Measurements from ENCODE around the gene DYRK3. TPM values are rescaled to one million over a fixed set of nuclear protein-coding genes. Genes with fewer than 3 reads are reported as not detected.

DYRK3 gene
- total RNA-seq, 1 donor from 2014 or later = 6.4 TPM

GRCh38 chr1:206658264-206658980, 23.1 kb downstream of the DYRK3 start:
- H3K27me3 ChIP-seq (ENCODE audit: low read depth) = no peaks in the 10 kb centered on the region
- peak; percentile 58 to 80 for ATAC-seq
- H3K4me1 ChIP-seq = peaks cover 25% of the 10 kb centered on the region
- H3K4me3 ChIP-seq = no peak overlapping the region
- no peaks in the 10 kb centered on the region for H3K9me3 ChIP-seq
- TF ChIP-seq CTCF (IDR thresholded peaks at IDR 0.05) = peak; percentile 76
- H3K27ac ChIP-seq = no peak overlapping the region
- intact Hi-C loops (cut with DNase I) = no loop called here
- peak; percentile 71 for DNase-seq
- no peaks in the 10 kb centered on the region for H3K36me3 ChIP-seq

- H3K9me3 ChIP-seq = no peaks in the 10 kb centered on the region
- no peak overlapping the region for H3K4me3 ChIP-seq
- no peaks in the 10 kb centered on the region for H3K36me3 ChIP-seq
- H3K27ac ChIP-seq = no peak overlapping the region
- TF ChIP-seq CTCF (IDR thresholded peaks at IDR 0.05) = no peak
- ATAC-seq (no peak), DNase-seq (no peak)
- intact Hi-C loops (cut with DNase I) = no loop called here
- no peaks in the 10 kb centered on the region for H3K27me3 ChIP-seq (ENCODE audit: low read depth)
- peaks cover 30% of the 10 kb centered on the region for H3K4me1 ChIP-seq
Observed at GRCh38 chr1:206658981-206659273, 23.6 kb downstream of the DYRK3 start.

- DNase-seq (no peak), ATAC-seq (no peak)
- Histone ChIP-seq H3K36me3 (no peaks in the 10 kb centered on the region), H3K9me3 (no peaks in the 10 kb centered on the region), H3K27me3 (ENCODE audit: low read depth) (no peaks in the 10 kb centered on the region), H3K4me1 (peaks cover 36% of the 10 kb centered on the region), H3K4me3 (no peak overlapping the region), H3K27ac (no peak overlapping the region)
- intact Hi-C loops (cut with DNase I) = no loop called here
- no peak for TF ChIP-seq CTCF (IDR thresholded peaks at IDR 0.05)
Observed at GRCh38 chr1:206660136-206660535, 24.8 kb downstream of the DYRK3 start.

GRCh38 chr1:206661161-206661820, 26.0 kb downstream of the DYRK3 start:
- Histone ChIP-seq H3K27ac (no peak overlapping the region), H3K4me1 (peaks cover 36% of the 10 kb centered on the region), H3K4me3 (no peak overlapping the region), H3K36me3 (no peaks in the 10 kb centered on the region), H3K9me3 (no peaks in the 10 kb centered on the region), H3K27me3 (ENCODE audit: low read depth) (no peaks in the 10 kb centered on the region)
- DNase-seq (no peak), ATAC-seq (no peak)
- no peak for TF ChIP-seq CTCF (IDR thresholded peaks at IDR 0.05)
- intact Hi-C loops (cut with DNase I) = no loop called here

- TF ChIP-seq CTCF (IDR thresholded peaks at IDR 0.05) = no peak
- Histone ChIP-seq H3K27me3 (ENCODE audit: low read depth) (no peaks in the 10 kb centered on the region), H3K27ac (no peak overlapping the region), H3K9me3 (no peaks in the 10 kb centered on the region), H3K4me3 (no peak overlapping the region), H3K36me3 (no peaks in the 10 kb centered on the region), H3K4me1 (peaks cover 36% of the 10 kb centered on the region)
- DNase-seq = no peak
- intact Hi-C loops (cut with DNase I) = no loop called here
- ATAC-seq = peak; percentile 59 to 80
Observed at GRCh38 chr1:206662396-206663092, 27.2 kb downstream of the DYRK3 start.
